K562 (cell line): ENCODE data around the gene TMEM138. TPM values are rescaled to one million over a fixed set of nuclear protein-coding genes. Genes with fewer than 3 reads are reported as not detected.

ENCODE experiments used
- CBX2 ChIP-seq: fragments of 200-600 bp; sonication (generic); IDR thresholded peaks from one replicate; pipeline ENCODE4 v1.6.1; 2012; ENCODE audit warnings: mild to moderate bottlenecking, low read length, inconsistent platforms; ENCODE audit not compliant: insufficient read depth, poor library complexity, severe bottlenecking
- CBX3 ChIP-seq, 2 experiments: IDR thresholded peaks; 1 replicate in 1 of 2; 2 replicates in 1 of 2; pipeline ENCODE4 v1.6.1; 2012; ENCODE audit warnings: inconsistent platforms in 2 of 2, low read length in 2 of 2, borderline replicate concordance in 1 of 2, control low read depth in 1 of 2
- FOXK2 ChIP-seq, 2 experiments: fragments of 450-650 bp; IDR thresholded peaks in 1 of 2; conservative IDR thresholded peaks in 1 of 2; 2 replicates each; pipeline ENCODE4 v1.6.1; 2016; ENCODE audit warnings: low read depth in 2 of 2, mild to moderate bottlenecking in 1 of 2
- GTF2A2 ChIP-seq: IDR thresholded peaks from 2 replicates; pipeline ENCODE4 v1.6.1; 2016; ENCODE audit warnings: mild to moderate bottlenecking, missing genetic modification characterization, missing compliant biosample characterization
- MAFK ChIP-seq: IDR thresholded peaks from 2 replicates; pipeline ENCODE4 v1.6.1; 2011; ENCODE audit warnings: low read length, improper control_type of control experiment
- MEF2A ChIP-seq: IDR thresholded peaks from 2 replicates; pipeline ENCODE4 v1.6.1; 2011; ENCODE audit warnings: low read depth, mild to moderate bottlenecking, low read length, moderate library complexity; ENCODE audit not compliant: control insufficient read depth
- NBN ChIP-seq: fragments of 450-650 bp; IDR thresholded peaks from 2 replicates; pipeline ENCODE4 v1.6.1; 2016; ENCODE audit warnings: low read depth, mild to moderate bottlenecking
- PTRF ChIP-seq: fragments of 450-650 bp; IDR thresholded peaks from 2 replicates; pipeline ENCODE4 v1.6.1; 2016; ENCODE audit warnings: mild to moderate bottlenecking, missing genetic modification characterization, missing compliant biosample characterization
- SREBF1 ChIP-seq: fragments of 150-350 bp; IDR thresholded peaks from 2 replicates; pipeline ENCODE4 v1.6.1; 2014; ENCODE audit warnings: antibody characterized with exemption, low read depth, low read length, borderline replicate concordance
- STAT6 ChIP-seq: sonication (generic); formaldehyde crosslinking; IDR thresholded peaks from 2 replicates; pipeline ENCODE4 v1.8.1; 2023; ENCODE audit warnings: mild to moderate bottlenecking, missing genetic modification reagents
- SUPT5H ChIP-seq: fragments of 450-650 bp; IDR thresholded peaks from 2 replicates; pipeline ENCODE4 v1.6.1; 2016
- TFAM ChIP-seq: fragments of 250-450 bp; sonication (Bioruptor Pico); conservative IDR thresholded peaks from 2 replicates; pipeline ENCODE4 v1.5.0; 2021; ENCODE audit warnings: mild to moderate bottlenecking, moderate library complexity
- TRIM24 ChIP-seq, 2 experiments: fragments of 450-650 bp; IDR thresholded peaks; 2 replicates each; pipeline ENCODE4 v1.6.1; 2016
- ZNF3 ChIP-seq: fragments of 250-450 bp; sonication (Bioruptor Pico); IDR thresholded peaks from 2 replicates; pipeline ENCODE4 v1.5.0; 2021; ENCODE audit warnings: mild to moderate bottlenecking, moderate library complexity
- ZNF57 ChIP-seq: fragments of 450-650 bp; formaldehyde crosslinking; IDR thresholded peaks from 2 replicates; pipeline ENCODE4 v1.4.0; 2020; ENCODE audit warnings: mild to moderate bottlenecking, moderate library complexity
- polyA plus RNA-seq, 8 experiments: library from polyadenylated mRNA; depleted of rRNA in 4 of 8; stranded (reverse) in 5 of 8; unstranded in 3 of 8; fragments of >200 nt; fragmentation: Nextera tagmentation in 2 of 8; fragmentation: Illumina TruSeq in 1 of 8; extraction: Ambion mirVana in 2 of 8; extraction: Trizol in 1 of 8; gene quantifications; 2 replicates each; pipeline versions ENCODE4 v1.2.1 to v1.2.3, GENCODE V29; 2011 to 2014; ENCODE audit warnings: inconsistent platforms in 1 of 8, missing spikeins in 1 of 8
- total RNA-seq, 7 experiments: library from RNA; depleted of rRNA in 6 of 7; stranded (reverse); fragments of >200 nt in 6 of 7; fragmentation: Illumina TruSeq in 2 of 7; extraction: Trizol in 2 of 7; gene quantifications; 2 replicates each; pipeline versions ENCODE4 v1.2.1 to v1.2.3, GENCODE V29; 2011 to 2021; ENCODE audit warnings: low replicate concordance in 1 of 7
- TF ChIP-seq, protein P1 (sequence below), 3 experiments: IDR thresholded peaks in 2 of 3; conservative IDR thresholded peaks in 1 of 3; 2 replicates each; pipeline ENCODE4 v1.5.1; 2011 to 2012; ENCODE audit warnings: low read length in 3 of 3, mild to moderate bottlenecking in 3 of 3, control low read depth in 2 of 3, improper control_type of control experiment in 1 of 3, inconsistent platforms in 1 of 3, low read depth in 1 of 3, mixed read lengths in 1 of 3, moderate library complexity in 1 of 3; ENCODE audit not compliant: insufficient read depth in 2 of 3
- TF ChIP-seq, protein P2 (sequence below): fragments of 250-450 bp; sonication (Bioruptor Pico); IDR thresholded peaks from 2 replicates; pipeline ENCODE4 v1.9.0; 2021; ENCODE audit warnings: mild to moderate bottlenecking
- TF ChIP-seq, protein P3 (sequence below): fragments of 150-350 bp; IDR thresholded peaks from 2 replicates; pipeline ENCODE4 v1.6.1; 2014; ENCODE audit warnings: low read depth, mild to moderate bottlenecking, low read length, borderline replicate concordance
- TF ChIP-seq, protein P4 (sequence below): sonication (generic); formaldehyde crosslinking; IDR thresholded peaks from 2 replicates; pipeline ENCODE4 v1.8.0; 2022; ENCODE audit warnings: mild to moderate bottlenecking, missing genetic modification reagents

The TMEM138 gene
- total and polyA plus RNA-seq, 9 of the 15 experiments (the other 6 are each of a cell fraction or from before 2014, with no cell fraction given) = 23.2 to 168 (median 63.1) TPM

DNA sequence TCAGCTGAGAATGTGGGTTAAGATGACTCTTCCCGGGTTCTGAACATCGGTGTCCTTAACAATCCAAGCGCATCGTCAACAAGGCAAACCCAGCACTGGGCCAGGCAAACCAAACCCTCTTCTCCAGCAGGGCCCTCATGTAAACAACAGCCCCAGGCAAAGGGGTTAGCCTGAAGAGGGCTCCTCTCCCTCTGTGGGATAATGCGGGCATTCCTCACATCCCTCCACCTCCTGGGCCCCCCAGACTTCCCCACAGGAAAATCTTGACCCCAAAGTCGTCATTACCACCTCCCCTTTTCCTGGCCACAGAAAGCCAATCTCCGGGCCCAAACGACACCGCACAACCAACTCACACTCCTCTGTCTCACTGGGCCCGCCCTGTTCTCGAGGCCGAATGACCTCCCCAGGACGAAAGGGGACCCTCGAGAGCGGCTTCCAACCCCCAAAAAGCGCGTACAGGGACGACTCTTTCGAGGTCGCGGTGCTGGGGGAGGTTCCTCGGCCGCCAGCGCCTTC lies 29.8 kb upstream of the TMEM138 start (continued):
- TF ChIP-seq, protein P1, sequence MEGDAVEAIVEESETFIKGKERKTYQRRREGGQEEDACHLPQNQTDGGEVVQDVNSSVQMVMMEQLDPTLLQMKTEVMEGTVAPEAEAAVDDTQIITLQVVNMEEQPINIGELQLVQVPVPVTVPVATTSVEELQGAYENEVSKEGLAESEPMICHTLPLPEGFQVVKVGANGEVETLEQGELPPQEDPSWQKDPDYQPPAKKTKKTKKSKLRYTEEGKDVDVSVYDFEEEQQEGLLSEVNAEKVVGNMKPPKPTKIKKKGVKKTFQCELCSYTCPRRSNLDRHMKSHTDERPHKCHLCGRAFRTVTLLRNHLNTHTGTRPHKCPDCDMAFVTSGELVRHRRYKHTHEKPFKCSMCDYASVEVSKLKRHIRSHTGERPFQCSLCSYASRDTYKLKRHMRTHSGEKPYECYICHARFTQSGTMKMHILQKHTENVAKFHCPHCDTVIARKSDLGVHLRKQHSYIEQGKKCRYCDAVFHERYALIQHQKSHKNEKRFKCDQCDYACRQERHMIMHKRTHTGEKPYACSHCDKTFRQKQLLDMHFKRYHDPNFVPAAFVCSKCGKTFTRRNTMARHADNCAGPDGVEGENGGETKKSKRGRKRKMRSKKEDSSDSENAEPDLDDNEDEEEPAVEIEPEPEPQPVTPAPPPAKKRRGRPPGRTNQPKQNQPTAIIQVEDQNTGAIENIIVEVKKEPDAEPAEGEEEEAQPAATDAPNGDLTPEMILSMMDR (IDR thresholded peaks at IDR 0.05 in 2 of 3, conservative IDR thresholded peaks at IDR 0.05 in 1 of 3; ENCODE audit: insufficient read depth in 2 of 3, low read depth in 1 of 3, low read length in 3 of 3) = no peak
- TF ChIP-seq NBN (no peak), SUPT5H (no peak), MEF2A (no peak), STAT6 (no peak), SREBF1 (no peak), ZNF3 (CRISPR knock-in tag) (no peak), TRIM24 (IDR thresholded peaks at IDR 0.05) (no peak), CBX2 (no peak), FOXK2 (conservative IDR thresholded peaks at IDR 0.05 in 1 of 2, IDR thresholded peaks at IDR 0.05 in 1 of 2; ENCODE audit: low read depth in 2 of 2) (peak; percentile 76 to 90), MAFK (no peak), PTRF (tag) (no peak), GTF2A2 (tag) (no peak), CBX3 (IDR thresholded peaks at IDR 0.05; ENCODE audit: borderline replicate concordance in 1 of 2, low read length in 2 of 2) (no peak), TFAM (CRISPR knock-in tag) (no peak), ZNF57 (CRISPR knock-in tag) (no peak)
- TF ChIP-seq, protein P2, sequence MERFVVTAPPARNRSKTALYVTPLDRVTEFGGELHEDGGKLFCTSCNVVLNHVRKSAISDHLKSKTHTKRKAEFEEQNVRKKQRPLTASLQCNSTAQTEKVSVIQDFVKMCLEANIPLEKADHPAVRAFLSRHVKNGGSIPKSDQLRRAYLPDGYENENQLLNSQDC (CRISPR knock-in tag) = no peak
- TF ChIP-seq, protein P3, sequence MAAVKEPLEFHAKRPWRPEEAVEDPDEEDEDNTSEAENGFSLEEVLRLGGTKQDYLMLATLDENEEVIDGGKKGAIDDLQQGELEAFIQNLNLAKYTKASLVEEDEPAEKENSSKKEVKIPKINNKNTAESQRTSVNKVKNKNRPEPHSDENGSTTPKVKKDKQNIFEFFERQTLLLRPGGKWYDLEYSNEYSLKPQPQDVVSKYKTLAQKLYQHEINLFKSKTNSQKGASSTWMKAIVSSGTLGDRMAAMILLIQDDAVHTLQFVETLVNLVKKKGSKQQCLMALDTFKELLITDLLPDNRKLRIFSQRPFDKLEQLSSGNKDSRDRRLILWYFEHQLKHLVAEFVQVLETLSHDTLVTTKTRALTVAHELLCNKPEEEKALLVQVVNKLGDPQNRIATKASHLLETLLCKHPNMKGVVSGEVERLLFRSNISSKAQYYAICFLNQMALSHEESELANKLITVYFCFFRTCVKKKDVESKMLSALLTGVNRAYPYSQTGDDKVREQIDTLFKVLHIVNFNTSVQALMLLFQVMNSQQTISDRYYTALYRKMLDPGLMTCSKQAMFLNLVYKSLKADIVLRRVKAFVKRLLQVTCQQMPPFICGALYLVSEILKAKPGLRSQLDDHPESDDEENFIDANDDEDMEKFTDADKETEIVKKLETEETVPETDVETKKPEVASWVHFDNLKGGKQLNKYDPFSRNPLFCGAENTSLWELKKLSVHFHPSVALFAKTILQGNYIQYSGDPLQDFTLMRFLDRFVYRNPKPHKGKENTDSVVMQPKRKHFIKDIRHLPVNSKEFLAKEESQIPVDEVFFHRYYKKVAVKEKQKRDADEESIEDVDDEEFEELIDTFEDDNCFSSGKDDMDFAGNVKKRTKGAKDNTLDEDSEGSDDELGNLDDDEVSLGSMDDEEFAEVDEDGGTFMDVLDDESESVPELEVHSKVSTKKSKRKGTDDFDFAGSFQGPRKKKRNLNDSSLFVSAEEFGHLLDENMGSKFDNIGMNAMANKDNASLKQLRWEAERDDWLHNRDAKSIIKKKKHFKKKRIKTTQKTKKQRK = no peak
- TF ChIP-seq, protein P4, sequence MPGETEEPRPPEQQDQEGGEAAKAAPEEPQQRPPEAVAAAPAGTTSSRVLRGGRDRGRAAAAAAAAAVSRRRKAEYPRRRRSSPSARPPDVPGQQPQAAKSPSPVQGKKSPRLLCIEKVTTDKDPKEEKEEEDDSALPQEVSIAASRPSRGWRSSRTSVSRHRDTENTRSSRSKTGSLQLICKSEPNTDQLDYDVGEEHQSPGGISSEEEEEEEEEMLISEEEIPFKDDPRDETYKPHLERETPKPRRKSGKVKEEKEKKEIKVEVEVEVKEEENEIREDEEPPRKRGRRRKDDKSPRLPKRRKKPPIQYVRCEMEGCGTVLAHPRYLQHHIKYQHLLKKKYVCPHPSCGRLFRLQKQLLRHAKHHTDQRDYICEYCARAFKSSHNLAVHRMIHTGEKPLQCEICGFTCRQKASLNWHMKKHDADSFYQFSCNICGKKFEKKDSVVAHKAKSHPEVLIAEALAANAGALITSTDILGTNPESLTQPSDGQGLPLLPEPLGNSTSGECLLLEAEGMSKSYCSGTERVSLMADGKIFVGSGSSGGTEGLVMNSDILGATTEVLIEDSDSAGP (CRISPR knock-in tag) = no peak
